HEK293 (cell line): Measurements from ENCODE around the gene NUBPL.

Experiments used
- CTCF ChIA-PET: fragments of 350-600 bp; formaldehyde crosslinking; extraction: SDS; loops from one replicate; lab custom pipeline; 2021; ENCODE audit warnings: antibody characterized with exemption; lab: Yijun Ruan, JAX
- POLR2A ChIA-PET: fragments of 300-600 bp; formaldehyde crosslinking; extraction: SDS; loops from one replicate; lab custom pipeline; 2020; ENCODE audit warnings: antibody characterized with exemption, inconsistent platforms; lab: Yijun Ruan, JAX
- H3K27ac ChIP-seq: fragments of 200-500 bp; sonication (Bioruptor generic); 2 replicates; pipeline ENCODE4 v1.5.1; 2014; ENCODE audit warnings: low read depth, low read length, control low read depth, inconsistent platforms; ENCODE audit errors: extremely low read depth
- H3K36me3 ChIP-seq, 2 experiments: fragments of 200-500 bp in 1 of 2; sonication (Bioruptor generic) in 1 of 2; 1 replicate in 1 of 2; 2 replicates in 1 of 2; pipeline ENCODE4 v1.5.1; 2014 to 2017; ENCODE audit warnings: inconsistent platforms in 2 of 2, low read length in 2 of 2; ENCODE audit not compliant: control insufficient read depth in 2 of 2, insufficient read depth in 1 of 2
- H3K4me1 ChIP-seq: fragments of 200-500 bp; sonication (Bioruptor generic); 2 replicates; pipeline ENCODE4 v1.5.1; 2014; ENCODE audit warnings: mild to moderate bottlenecking, low read length, inconsistent platforms; ENCODE audit not compliant: control insufficient read depth, insufficient read depth
- H3K4me3 ChIP-seq: 2 replicates; pipeline ENCODE4 v1.5.1; 2011; ENCODE audit warnings: low read depth, mild to moderate bottlenecking, control low read depth, low read length, moderate library complexity
- H3K9me3 ChIP-seq: fragments of 200-500 bp; sonication (Bioruptor generic); 2 replicates; pipeline ENCODE4 v1.5.1; 2014; ENCODE audit warnings: low read depth, low read length, inconsistent platforms; ENCODE audit not compliant: control insufficient read depth, insufficient read depth
- GLI4 ChIP-seq: fragments of 450-650 bp; formaldehyde crosslinking; IDR thresholded peaks from 2 replicates; pipeline ENCODE4 v1.5.1; 2016; ENCODE audit warnings: missing biosample characterization, missing genetic modification characterization
- GLIS1 ChIP-seq: fragments of 450-650 bp; formaldehyde crosslinking; IDR thresholded peaks from 2 replicates; pipeline ENCODE4 v1.5.1; 2016; ENCODE audit warnings: missing biosample characterization, missing genetic modification characterization
- HOXC10 ChIP-seq: sonication (generic); formaldehyde crosslinking; IDR thresholded peaks from 2 replicates; pipeline ENCODE4 v1.8.1; 2023; ENCODE audit warnings: mild to moderate bottlenecking, missing genetic modification reagents
- YY1 ChIP-seq: fragments of 450-650 bp; formaldehyde crosslinking; IDR thresholded peaks from 2 replicates; pipeline ENCODE4 v1.5.1; 2018; ENCODE audit warnings: missing biosample characterization, missing genetic modification characterization
- ZBTB1 ChIP-seq: fragments of 450-650 bp; formaldehyde crosslinking; IDR thresholded peaks from 2 replicates; pipeline ENCODE4 v1.5.1; 2016; ENCODE audit warnings: missing biosample characterization, missing genetic modification characterization
- ZFP3 ChIP-seq: fragments of 450-650 bp; formaldehyde crosslinking; IDR thresholded peaks from 2 replicates; pipeline ENCODE4 v1.5.1; 2016; ENCODE audit warnings: low read depth, missing biosample characterization, missing genetic modification characterization
- ZNF112 ChIP-seq: fragments of 450-650 bp; formaldehyde crosslinking; IDR thresholded peaks from 2 replicates; pipeline ENCODE4 v1.5.0; 2017; ENCODE audit warnings: missing biosample characterization, missing genetic modification characterization
- ZNF184 ChIP-seq: fragments of 450-650 bp; IDR thresholded peaks from 2 replicates; pipeline ENCODE4 v1.5.1; 2018; ENCODE audit warnings: missing biosample characterization, mild to moderate bottlenecking, missing genetic modification characterization
- ZNF223 ChIP-seq: fragments of 450-650 bp; formaldehyde crosslinking; IDR thresholded peaks from 2 replicates; pipeline ENCODE4 v1.5.1; 2016; ENCODE audit warnings: missing biosample characterization, missing genetic modification characterization
- ZNF341 ChIP-seq: fragments of 450-650 bp; formaldehyde crosslinking; IDR thresholded peaks from 2 replicates; pipeline ENCODE4; 2016; ENCODE audit warnings: low read depth, missing biosample characterization, missing genetic modification characterization
- ZNF404 ChIP-seq: fragments of 450-650 bp; formaldehyde crosslinking; IDR thresholded peaks from 2 replicates; pipeline ENCODE4 v1.5.1; 2017; ENCODE audit warnings: missing biosample characterization, missing genetic modification characterization
- ZNF473 ChIP-seq: fragments of 450-650 bp; formaldehyde crosslinking; IDR thresholded peaks from 2 replicates; pipeline ENCODE4 v1.5.1; 2017; ENCODE audit warnings: missing biosample characterization, missing genetic modification characterization
- ZNF48 ChIP-seq: fragments of 450-650 bp; formaldehyde crosslinking; IDR thresholded peaks from 2 replicates; pipeline ENCODE4 v1.5.1; 2016; ENCODE audit warnings: missing biosample characterization, missing genetic modification characterization
- ZNF501 ChIP-seq: fragments of 450-650 bp; formaldehyde crosslinking; IDR thresholded peaks from 2 replicates; pipeline ENCODE4 v1.5.1; 2016; ENCODE audit warnings: missing biosample characterization, missing genetic modification characterization
- ZNF548 ChIP-seq: fragments of 450-650 bp; formaldehyde crosslinking; IDR thresholded peaks from 2 replicates; pipeline ENCODE4 v1.5.1; 2016; ENCODE audit warnings: missing biosample characterization, missing genetic modification characterization
- ZNF571 ChIP-seq: fragments of 450-650 bp; formaldehyde crosslinking; IDR thresholded peaks from 2 replicates; pipeline ENCODE4 v1.5.0; 2017; ENCODE audit warnings: missing biosample characterization, missing genetic modification characterization
- ZNF580 ChIP-seq: fragments of 450-650 bp; formaldehyde crosslinking; IDR thresholded peaks from 2 replicates; pipeline ENCODE4 v1.5.1; 2016; ENCODE audit warnings: missing biosample characterization, missing genetic modification characterization
- ZNF701 ChIP-seq: fragments of 450-650 bp; formaldehyde crosslinking; IDR thresholded peaks from 2 replicates; pipeline ENCODE4 v1.5.1; 2016; ENCODE audit warnings: missing biosample characterization, missing genetic modification characterization
- ZNF747 ChIP-seq: fragments of 450-650 bp; formaldehyde crosslinking; IDR thresholded peaks from 2 replicates; pipeline ENCODE4 v1.5.1; 2016; ENCODE audit warnings: missing biosample characterization, missing genetic modification characterization
- ZNF792 ChIP-seq: fragments of 450-650 bp; formaldehyde crosslinking; IDR thresholded peaks from 2 replicates; pipeline ENCODE4 v1.5.1; 2016; ENCODE audit warnings: missing biosample characterization, missing genetic modification characterization
- ZSCAN16 ChIP-seq: fragments of 450-650 bp; formaldehyde crosslinking; IDR thresholded peaks from 2 replicates; pipeline ENCODE4 v1.5.1; 2016; ENCODE audit warnings: missing biosample characterization, missing genetic modification characterization
- TF ChIP-seq, protein P1 (sequence below): fragments of 450-650 bp; formaldehyde crosslinking; IDR thresholded peaks from 2 replicates; pipeline ENCODE4 v1.5.1; 2016; ENCODE audit warnings: missing biosample characterization, missing genetic modification characterization, low read depth
- TF ChIP-seq, protein P2 (sequence below): fragments of 450-650 bp; formaldehyde crosslinking; IDR thresholded peaks from 2 replicates; pipeline ENCODE4 v1.5.1; 2016; ENCODE audit warnings: missing biosample characterization, missing genetic modification characterization
- TF ChIP-seq, protein P3 (sequence below): fragments of 450-650 bp; formaldehyde crosslinking; IDR thresholded peaks from 2 replicates; pipeline ENCODE4 v1.5.1; 2017; ENCODE audit warnings: missing biosample characterization, missing genetic modification characterization
- TF ChIP-seq, protein P4 (sequence below): fragments of 450-650 bp; formaldehyde crosslinking; IDR thresholded peaks from 2 replicates; pipeline ENCODE4 v1.5.1; 2016; ENCODE audit warnings: missing biosample characterization, missing genetic modification characterization
- TF ChIP-seq, protein P5 (sequence below): fragments of 450-650 bp; formaldehyde crosslinking; IDR thresholded peaks from 2 replicates; pipeline ENCODE4 v1.5.1; 2016; ENCODE audit warnings: missing biosample characterization, missing genetic modification characterization

Gene NUBPL

DNA sequence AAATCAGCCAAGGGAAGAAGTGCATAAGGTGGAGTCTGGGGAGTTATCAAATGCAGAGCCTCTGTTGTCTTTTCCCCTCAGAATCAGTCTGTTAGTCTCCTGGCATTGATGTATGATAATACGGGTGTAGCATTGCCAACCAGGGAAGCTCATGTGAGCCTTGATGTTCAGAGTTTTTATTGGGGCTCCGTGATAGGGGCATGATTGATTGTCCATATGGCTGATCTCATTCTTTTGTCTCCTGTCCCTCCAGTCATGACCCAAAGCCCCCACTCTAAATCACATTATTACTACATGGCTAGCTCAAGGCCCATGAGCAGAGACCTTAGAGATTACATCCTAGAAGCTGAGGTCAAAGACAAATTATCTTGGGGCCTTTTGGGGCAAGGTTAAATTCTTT lies 140.9 kb downstream of the NUBPL start:
- ChIA-PET POLR2A (no interaction called here), CTCF (no interaction called here)
- Histone ChIP-seq H3K9me3 (no peaks in the 10 kb centered on the region), H3K4me3 (no peak overlapping the region), H3K4me1 (no peaks in the 10 kb centered on the region), H3K27ac (no peak overlapping the region), H3K36me3 (no peaks in the 10 kb centered on the region)
- no peak for TF ChIP-seq ZNF747
- TF ChIP-seq, protein P1, sequence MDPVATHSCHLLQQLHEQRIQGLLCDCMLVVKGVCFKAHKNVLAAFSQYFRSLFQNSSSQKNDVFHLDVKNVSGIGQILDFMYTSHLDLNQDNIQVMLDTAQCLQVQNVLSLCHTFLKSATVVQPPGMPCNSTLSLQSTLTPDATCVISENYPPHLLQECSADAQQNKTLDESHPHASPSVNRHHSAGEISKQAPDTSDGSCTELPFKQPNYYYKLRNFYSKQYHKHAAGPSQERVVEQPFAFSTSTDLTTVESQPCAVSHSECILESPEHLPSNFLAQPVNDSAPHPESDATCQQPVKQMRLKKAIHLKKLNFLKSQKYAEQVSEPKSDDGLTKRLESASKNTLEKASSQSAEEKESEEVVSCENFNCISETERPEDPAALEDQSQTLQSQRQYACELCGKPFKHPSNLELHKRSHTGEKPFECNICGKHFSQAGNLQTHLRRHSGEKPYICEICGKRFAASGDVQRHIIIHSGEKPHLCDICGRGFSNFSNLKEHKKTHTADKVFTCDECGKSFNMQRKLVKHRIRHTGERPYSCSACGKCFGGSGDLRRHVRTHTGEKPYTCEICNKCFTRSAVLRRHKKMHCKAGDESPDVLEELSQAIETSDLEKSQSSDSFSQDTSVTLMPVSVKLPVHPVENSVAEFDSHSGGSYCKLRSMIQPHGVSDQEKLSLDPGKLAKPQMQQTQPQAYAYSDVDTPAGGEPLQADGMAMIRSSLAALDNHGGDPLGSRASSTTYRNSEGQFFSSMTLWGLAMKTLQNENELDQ: no peak
- TF ChIP-seq ZSCAN16: no peak
- TF ChIP-seq ZNF473: no peak
- no peak for TF ChIP-seq ZNF501 (tag by site-specific recombination)
- no peak for TF ChIP-seq ZNF112 (tag by site-specific recombination)

DNA sequence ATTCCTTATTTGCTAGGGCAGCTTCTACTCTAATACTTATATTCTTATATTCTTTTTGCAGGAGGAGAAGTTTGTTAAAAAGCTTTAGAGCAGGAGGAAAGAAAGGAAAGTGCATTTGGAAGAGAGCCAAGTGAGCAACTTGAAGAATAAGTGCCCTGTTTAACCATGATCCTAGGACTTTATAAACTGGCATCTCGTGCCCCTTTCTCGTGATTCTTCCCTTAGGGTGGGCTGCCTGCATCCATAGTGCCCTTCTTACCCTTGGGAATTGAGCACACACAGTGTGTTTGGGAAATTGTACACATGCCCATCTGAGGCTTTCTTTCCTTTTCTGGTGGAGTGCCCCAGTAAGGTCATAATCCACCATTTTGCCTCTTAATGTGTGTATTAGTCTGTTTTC lies 141.9 kb downstream of the NUBPL start:
- Histone ChIP-seq H3K36me3 (no peaks in the 10 kb centered on the region), H3K4me3 (no peak overlapping the region), H3K4me1 (no peaks in the 10 kb centered on the region), H3K9me3 (no peaks in the 10 kb centered on the region), H3K27ac (no peak overlapping the region)
- ChIA-PET POLR2A (no interaction called here), CTCF (no interaction called here)
- TF ChIP-seq ZNF341 (tag by site-specific recombination): no peak
- TF ChIP-seq HOXC10 (CRISPR knock-in tag): no peak
- TF ChIP-seq GLI4: no peak
- no peak for TF ChIP-seq ZNF48 (tag by site-specific recombination)
- TF ChIP-seq, protein P2, sequence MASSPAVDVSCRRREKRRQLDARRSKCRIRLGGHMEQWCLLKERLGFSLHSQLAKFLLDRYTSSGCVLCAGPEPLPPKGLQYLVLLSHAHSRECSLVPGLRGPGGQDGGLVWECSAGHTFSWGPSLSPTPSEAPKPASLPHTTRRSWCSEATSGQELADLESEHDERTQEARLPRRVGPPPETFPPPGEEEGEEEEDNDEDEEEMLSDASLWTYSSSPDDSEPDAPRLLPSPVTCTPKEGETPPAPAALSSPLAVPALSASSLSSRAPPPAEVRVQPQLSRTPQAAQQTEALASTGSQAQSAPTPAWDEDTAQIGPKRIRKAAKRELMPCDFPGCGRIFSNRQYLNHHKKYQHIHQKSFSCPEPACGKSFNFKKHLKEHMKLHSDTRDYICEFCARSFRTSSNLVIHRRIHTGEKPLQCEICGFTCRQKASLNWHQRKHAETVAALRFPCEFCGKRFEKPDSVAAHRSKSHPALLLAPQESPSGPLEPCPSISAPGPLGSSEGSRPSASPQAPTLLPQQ (tag by site-specific recombination): no peak
- no peak for TF ChIP-seq ZNF473
- TF ChIP-seq, protein P3, sequence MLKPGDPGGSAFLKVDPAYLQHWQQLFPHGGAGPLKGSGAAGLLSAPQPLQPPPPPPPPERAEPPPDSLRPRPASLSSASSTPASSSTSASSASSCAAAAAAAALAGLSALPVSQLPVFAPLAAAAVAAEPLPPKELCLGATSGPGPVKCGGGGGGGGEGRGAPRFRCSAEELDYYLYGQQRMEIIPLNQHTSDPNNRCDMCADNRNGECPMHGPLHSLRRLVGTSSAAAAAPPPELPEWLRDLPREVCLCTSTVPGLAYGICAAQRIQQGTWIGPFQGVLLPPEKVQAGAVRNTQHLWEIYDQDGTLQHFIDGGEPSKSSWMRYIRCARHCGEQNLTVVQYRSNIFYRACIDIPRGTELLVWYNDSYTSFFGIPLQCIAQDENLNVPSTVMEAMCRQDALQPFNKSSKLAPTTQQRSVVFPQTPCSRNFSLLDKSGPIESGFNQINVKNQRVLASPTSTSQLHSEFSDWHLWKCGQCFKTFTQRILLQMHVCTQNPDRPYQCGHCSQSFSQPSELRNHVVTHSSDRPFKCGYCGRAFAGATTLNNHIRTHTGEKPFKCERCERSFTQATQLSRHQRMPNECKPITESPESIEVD (tag by site-specific recombination): no peak
- TF ChIP-seq ZNF223 (tag by site-specific recombination): no peak
- TF ChIP-seq ZBTB1 (tag by site-specific recombination): no peak
- TF ChIP-seq ZNF571: no peak
- no peak for TF ChIP-seq ZNF548

- H3K9me3 ChIP-seq: no peaks in the 10 kb centered on the region
- H3K36me3 ChIP-seq: no peaks in the 10 kb centered on the region
- H3K4me1 ChIP-seq: no peaks in the 10 kb centered on the region
- ChIA-PET POLR2A (no interaction called here), CTCF (interaction anchor here (0.5 kb wide), 1 partner anchor 731 kb away, joined by 4 read pairs; no protein-coding TSS in a partner anchor)
- no peak overlapping the region for H3K27ac ChIP-seq
- no peak overlapping the region for H3K4me3 ChIP-seq
- no peak for TF ChIP-seq ZNF580 (tag by site-specific recombination)
- TF ChIP-seq, protein P4, sequence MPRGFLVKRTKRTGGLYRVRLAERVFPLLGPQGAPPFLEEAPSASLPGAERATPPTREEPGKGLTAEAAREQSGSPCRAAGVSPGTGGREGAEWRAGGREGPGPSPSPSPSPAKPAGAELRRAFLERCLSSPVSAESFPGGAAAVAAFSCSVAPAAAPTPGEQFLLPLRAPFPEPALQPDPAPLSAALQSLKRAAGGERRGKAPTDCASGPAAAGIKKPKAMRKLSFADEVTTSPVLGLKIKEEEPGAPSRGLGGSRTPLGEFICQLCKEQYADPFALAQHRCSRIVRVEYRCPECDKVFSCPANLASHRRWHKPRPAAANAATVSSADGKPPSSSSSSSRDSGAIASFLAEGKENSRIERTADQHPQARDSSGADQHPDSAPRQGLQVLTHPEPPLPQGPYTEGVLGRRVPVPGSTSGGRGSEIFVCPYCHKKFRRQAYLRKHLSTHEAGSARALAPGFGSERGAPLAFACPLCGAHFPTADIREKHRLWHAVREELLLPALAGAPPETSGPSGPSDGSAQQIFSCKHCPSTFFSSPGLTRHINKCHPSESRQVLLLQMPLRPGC (tag by site-specific recombination): no peak
- TF ChIP-seq ZFP3: no peak
- TF ChIP-seq YY1 (tag by site-specific recombination): no peak
- TF ChIP-seq ZNF184 (tag by site-specific recombination): no peak
- TF ChIP-seq GLIS1 (tag by site-specific recombination): no peak
- no peak for TF ChIP-seq ZNF404 (tag by site-specific recombination)
- no peak for TF ChIP-seq ZNF701 (tag by site-specific recombination)
- TF ChIP-seq, protein P5, sequence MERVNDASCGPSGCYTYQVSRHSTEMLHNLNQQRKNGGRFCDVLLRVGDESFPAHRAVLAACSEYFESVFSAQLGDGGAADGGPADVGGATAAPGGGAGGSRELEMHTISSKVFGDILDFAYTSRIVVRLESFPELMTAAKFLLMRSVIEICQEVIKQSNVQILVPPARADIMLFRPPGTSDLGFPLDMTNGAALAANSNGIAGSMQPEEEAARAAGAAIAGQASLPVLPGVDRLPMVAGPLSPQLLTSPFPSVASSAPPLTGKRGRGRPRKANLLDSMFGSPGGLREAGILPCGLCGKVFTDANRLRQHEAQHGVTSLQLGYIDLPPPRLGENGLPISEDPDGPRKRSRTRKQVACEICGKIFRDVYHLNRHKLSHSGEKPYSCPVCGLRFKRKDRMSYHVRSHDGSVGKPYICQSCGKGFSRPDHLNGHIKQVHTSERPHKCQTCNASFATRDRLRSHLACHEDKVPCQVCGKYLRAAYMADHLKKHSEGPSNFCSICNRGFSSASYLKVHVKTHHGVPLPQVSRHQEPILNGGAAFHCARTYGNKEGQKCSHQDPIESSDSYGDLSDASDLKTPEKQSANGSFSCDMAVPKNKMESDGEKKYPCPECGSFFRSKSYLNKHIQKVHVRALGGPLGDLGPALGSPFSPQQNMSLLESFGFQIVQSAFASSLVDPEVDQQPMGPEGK (tag by site-specific recombination): no peak
- TF ChIP-seq ZNF792: no peak
These were observed 144.5 kb downstream of the NUBPL start for GRCh38 chr14:31705731-31706130.
